Breast epithelium (tissue), 4 donors: ENCODE measurements around the gene ERBIN. TPM values are rescaled to one million over a fixed set of nuclear protein-coding genes. Genes with fewer than 3 reads are reported as not detected.
"Not testable (repeated sequence)": the region's sequence is repeated elsewhere in the genome, so short reads cannot be mapped to it uniquely, and the experiment has no call there.

ENCODE experiments used
- DNase-seq, 2 donors: peaks; one replicate each; pipeline ENCODE4 v3.0.0-alpha.2; 2019; ENCODE audit warnings: low spot score in 2 of 2
- H3K27ac ChIP-seq, 2 donors: fragments of 200-600 bp; sonication (generic) in 1 of 2; one replicate each; pipeline ENCODE4 v1.5.1; 2016 to 2019; ENCODE audit warnings: mild to moderate bottlenecking in 1 of 2
- H3K27me3 ChIP-seq, 2 donors: fragments of 200-600 bp; sonication (generic) in 1 of 2; one replicate each; pipeline versions ENCODE4 v1.5.1 to v1.6.0; 2017 to 2019; ENCODE audit warnings: control low read depth in 1 of 2, mild to moderate bottlenecking in 1 of 2
- H3K36me3 ChIP-seq: fragments of 200-600 bp; one replicate; pipeline ENCODE4 v1.5.1; 2019
- H3K4me1 ChIP-seq, 2 donors: fragments of 200-600 bp; sonication (generic); one replicate each; pipeline ENCODE4 v1.5.1; 2016 to 2019; ENCODE audit warnings: control low read depth in 1 of 2
- H3K4me3 ChIP-seq, 3 donors: fragments of 200-600 bp; sonication (generic); 1 replicate in 2 of 3; 2 replicates in 1 of 3; pipeline ENCODE4 v1.5.1; 2016 to 2019; ENCODE audit warnings: mild to moderate bottlenecking in 3 of 3, moderate library complexity in 2 of 3
- H3K9me3 ChIP-seq, 2 donors: fragments of 200-600 bp; sonication (generic) in 1 of 2; one replicate each; pipeline ENCODE4 v1.5.1; 2016 to 2019; ENCODE audit warnings: control low read depth in 1 of 2
- POLR2A ChIP-seq: fragments of 450-650 bp; IDR thresholded peaks from one replicate; pipeline ENCODE4 v1.6.1; 2016; ENCODE audit warnings: antibody characterized with exemption, mild to moderate bottlenecking, moderate library complexity
- POLR2AphosphoS5 ChIP-seq, 3 donors: sonication (generic); formaldehyde crosslinking; IDR thresholded peaks; one replicate each; pipeline ENCODE4 v1.6.1; 2017; ENCODE audit warnings: antibody characterized with exemption in 3 of 3
- intact Hi-C: fragments of 100-400 bp; cut with DNase I; formaldehyde crosslinking; loops from one replicate; pipeline ENCODE4 v1.15.1; 2023; ENCODE audit warnings: low total_unique reads
- total RNA-seq, 3 donors: library from RNA; depleted of rRNA; stranded (reverse); fragments of >200 nt; gene quantifications; one replicate each; pipeline ENCODE4 v1.1.0, GENCODE V29; 2016
- TF ChIP-seq, protein P1 (sequence below), 3 donors: fragments of 450-650 bp; IDR thresholded peaks; one replicate each; pipeline ENCODE4 v1.5.1; 2016 to 2017; ENCODE audit warnings: antibody characterized with exemption in 3 of 3, mild to moderate bottlenecking in 3 of 3, moderate library complexity in 3 of 3

ERBIN gene
- total RNA-seq, 3 donors from 2014 or later = 63.5 to 131 (median 97.7) TPM

GRCh38 chr5:65882278-65882677 is 44.1 kb upstream of the ERBIN start:
- DNase-seq = no peak
- Histone ChIP-seq H3K4me1 (no peaks in the 10 kb centered on the region), H3K27me3 (no peaks in the 10 kb centered on the region), H3K36me3 (no peaks in the 10 kb centered on the region), H3K27ac (no peak overlapping the region), H3K9me3 (no peaks in the 10 kb centered on the region), H3K4me3 (no peak overlapping the region)
- TF ChIP-seq POLR2A (no peak), POLR2AphosphoS5 (IDR thresholded peaks at IDR 0.05) (no peak)
- TF ChIP-seq, protein P1, sequence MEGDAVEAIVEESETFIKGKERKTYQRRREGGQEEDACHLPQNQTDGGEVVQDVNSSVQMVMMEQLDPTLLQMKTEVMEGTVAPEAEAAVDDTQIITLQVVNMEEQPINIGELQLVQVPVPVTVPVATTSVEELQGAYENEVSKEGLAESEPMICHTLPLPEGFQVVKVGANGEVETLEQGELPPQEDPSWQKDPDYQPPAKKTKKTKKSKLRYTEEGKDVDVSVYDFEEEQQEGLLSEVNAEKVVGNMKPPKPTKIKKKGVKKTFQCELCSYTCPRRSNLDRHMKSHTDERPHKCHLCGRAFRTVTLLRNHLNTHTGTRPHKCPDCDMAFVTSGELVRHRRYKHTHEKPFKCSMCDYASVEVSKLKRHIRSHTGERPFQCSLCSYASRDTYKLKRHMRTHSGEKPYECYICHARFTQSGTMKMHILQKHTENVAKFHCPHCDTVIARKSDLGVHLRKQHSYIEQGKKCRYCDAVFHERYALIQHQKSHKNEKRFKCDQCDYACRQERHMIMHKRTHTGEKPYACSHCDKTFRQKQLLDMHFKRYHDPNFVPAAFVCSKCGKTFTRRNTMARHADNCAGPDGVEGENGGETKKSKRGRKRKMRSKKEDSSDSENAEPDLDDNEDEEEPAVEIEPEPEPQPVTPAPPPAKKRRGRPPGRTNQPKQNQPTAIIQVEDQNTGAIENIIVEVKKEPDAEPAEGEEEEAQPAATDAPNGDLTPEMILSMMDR (IDR thresholded peaks at IDR 0.05) = no peak
- intact Hi-C loops = no loop called here

DNA sequence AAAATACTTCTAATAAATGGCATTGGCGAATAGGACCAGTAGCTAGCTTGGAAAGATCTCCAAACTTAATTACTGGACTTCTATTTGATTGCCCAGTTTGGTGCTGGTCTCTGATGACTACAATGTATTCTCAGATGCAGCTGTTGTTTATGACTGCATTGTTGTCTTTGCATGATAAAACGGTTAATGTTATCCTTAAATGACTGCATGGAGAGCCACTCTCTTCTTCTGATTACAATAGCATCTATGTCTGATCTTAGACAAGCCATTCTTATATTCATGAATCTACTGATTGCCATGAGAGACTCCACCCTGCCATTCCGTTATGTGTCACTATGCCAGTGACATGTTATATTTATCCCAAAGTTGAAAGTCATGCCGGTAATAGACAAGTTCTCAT is 42.9 kb upstream of the ERBIN start:
- no peak overlapping the region for H3K27ac ChIP-seq
- no peak for TF ChIP-seq POLR2AphosphoS5 (IDR thresholded peaks at IDR 0.05)
- no peak for TF ChIP-seq POLR2A
- TF ChIP-seq, protein P1 (IDR thresholded peaks at IDR 0.05) = no peak
- no peak for DNase-seq
- no peaks in the 10 kb centered on the region for H3K4me1 ChIP-seq
- no peaks in the 10 kb centered on the region for H3K9me3 ChIP-seq
- H3K4me3 ChIP-seq = no peak overlapping the region
- intact Hi-C loops = no loop called here
- H3K36me3 ChIP-seq = no peaks in the 10 kb centered on the region
- H3K27me3 ChIP-seq = no peaks in the 10 kb centered on the region

DNA sequence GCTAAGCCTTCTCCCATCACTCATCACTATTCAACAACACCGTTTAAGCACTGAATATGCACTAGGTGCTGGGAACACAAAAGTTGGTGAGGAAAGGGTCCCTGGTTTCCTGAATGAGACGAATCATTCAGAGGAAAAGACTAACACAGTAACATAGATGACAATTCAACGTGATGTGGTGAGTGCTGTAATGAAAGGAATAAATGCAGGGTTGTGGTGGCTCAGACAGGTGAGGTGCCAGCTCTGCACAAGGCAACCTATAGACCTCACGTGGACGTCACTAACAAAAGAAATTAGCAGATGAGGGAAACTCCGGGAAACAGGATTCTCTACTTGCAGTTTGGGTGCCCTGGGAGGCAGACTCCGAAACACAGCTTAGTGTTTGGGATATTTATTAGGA is 40.0 kb upstream of the ERBIN start:
- no peaks in the 10 kb centered on the region for H3K27me3 ChIP-seq
- H3K4me3 ChIP-seq = no peak overlapping the region
- no peak for DNase-seq
- intact Hi-C loops = no loop called here
- H3K36me3 ChIP-seq = no peaks in the 10 kb centered on the region
- H3K27ac ChIP-seq = no peak overlapping the region
- H3K4me1 ChIP-seq = no peaks in the 10 kb centered on the region
- no peaks in the 10 kb centered on the region for H3K9me3 ChIP-seq
- TF ChIP-seq POLR2AphosphoS5 (IDR thresholded peaks at IDR 0.05) = no peak
- TF ChIP-seq, protein P1 (IDR thresholded peaks at IDR 0.05) = no peak
- TF ChIP-seq POLR2A = no peak

DNA sequence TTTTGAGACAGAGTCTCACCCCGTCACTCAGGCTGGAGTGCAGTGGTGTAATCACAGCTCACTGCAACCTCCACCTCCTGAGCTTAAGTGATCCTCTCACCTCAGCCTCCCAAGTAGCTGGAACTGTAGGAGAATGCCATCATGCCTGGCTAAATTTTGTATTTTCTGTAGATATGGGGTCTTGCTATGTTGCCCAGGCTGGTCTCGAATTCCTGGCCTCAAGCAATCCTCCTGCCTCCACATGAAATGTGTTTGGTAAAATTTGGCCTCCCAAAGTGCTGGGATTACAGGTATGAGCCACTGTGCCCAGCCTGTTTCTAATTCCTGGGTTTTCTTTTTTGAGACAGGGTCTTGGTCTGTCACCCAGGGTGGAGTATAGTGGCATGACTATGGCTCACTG is 34.4 kb upstream of the ERBIN start:
- H3K36me3 ChIP-seq, intact Hi-C loops, H3K9me3 ChIP-seq, H3K4me1 ChIP-seq, H3K27me3 ChIP-seq, H3K4me3 ChIP-seq, H3K27ac ChIP-seq, DNase-seq: not testable (repeated sequence)

- no peak for DNase-seq
- H3K9me3 ChIP-seq = no peaks in the 10 kb centered on the region
- TF ChIP-seq POLR2A = no peak
- no peak for TF ChIP-seq POLR2AphosphoS5 (IDR thresholded peaks at IDR 0.05)
- TF ChIP-seq, protein P1 (IDR thresholded peaks at IDR 0.05) = no peak
- H3K4me1 ChIP-seq = no peaks in the 10 kb centered on the region
- H3K27ac ChIP-seq = no peak overlapping the region
- no peak overlapping the region for H3K4me3 ChIP-seq
- no peaks in the 10 kb centered on the region for H3K27me3 ChIP-seq
- H3K36me3 ChIP-seq = no peaks in the 10 kb centered on the region
- intact Hi-C loops = no loop called here
Measured at GRCh38 chr5:65892801-65893200, 33.6 kb upstream of the ERBIN start.
